ENCODE results near the gene FBXO38. TPM values are rescaled to one million over a fixed set of nuclear protein-coding genes. Genes with fewer than 3 reads are reported as not detected.

Gene FBXO38
- total and polyA plus RNA-seq, 9 of the 15 experiments (the other 6 are each of a cell fraction or from before 2014, with no cell fraction given) = 7.4 to 39.4 (median 29.3) TPM

DNA sequence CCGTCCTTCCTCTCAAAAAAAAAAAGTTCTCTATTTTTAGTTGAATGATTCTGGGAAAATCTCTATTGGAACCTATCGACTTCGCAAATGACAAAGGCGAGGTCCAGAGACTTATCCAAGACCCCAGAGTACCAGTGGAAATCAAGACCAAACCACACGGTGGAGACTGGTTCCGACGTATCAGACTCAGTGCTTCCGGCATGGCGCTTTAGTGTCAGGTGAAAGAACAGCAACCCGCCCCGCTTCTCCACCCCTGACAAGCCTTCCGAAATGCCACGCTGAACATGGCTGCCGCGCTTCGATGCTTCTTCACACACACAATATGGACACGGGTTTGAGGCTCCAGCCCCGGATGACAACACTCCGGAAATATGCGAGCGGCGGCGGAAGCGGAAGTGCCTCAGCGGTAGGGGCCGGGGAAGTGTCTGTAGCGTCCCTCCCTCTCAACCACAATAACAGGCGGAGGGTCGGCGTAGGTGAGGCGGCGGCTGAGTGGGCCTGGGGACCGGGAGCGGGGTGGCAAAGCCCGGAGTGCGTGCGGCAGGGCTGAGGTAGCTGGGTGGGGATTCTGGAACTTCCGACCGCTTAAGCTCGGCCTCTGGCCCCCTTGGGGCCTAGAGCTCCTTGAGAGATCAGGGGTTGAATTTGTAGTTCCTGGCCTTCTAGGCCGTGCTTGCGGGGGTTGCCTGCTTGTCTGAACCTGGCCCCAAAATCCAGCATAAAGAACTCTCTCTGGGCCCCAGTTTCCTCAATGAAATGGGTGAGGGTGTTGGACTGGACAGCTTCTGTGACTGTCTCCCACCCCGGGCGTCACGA lies at the start of gene FBXO38 (continued):
- TF ChIP-seq, protein P1, sequence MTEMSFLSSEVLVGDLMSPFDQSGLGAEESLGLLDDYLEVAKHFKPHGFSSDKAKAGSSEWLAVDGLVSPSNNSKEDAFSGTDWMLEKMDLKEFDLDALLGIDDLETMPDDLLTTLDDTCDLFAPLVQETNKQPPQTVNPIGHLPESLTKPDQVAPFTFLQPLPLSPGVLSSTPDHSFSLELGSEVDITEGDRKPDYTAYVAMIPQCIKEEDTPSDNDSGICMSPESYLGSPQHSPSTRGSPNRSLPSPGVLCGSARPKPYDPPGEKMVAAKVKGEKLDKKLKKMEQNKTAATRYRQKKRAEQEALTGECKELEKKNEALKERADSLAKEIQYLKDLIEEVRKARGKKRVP (CRISPR knock-in tag; IDR thresholded peaks at IDR 0.05) = no peak
- TF ChIP-seq TBL1XR1 (IDR thresholded peaks at IDR 0.05; ENCODE audit: low read length in 2 of 2) (no peak), TRIM28 (IDR thresholded peaks at IDR 0.05) (no peak), CBFB (CRISPR knock-in tag; IDR thresholded peaks at IDR 0.05) (0 out of 2 replicates have a peak, but pooled peaks have one; percentile 55), NR2F6 (CRISPR knock-in tag; IDR thresholded peaks at IDR 0.05) (no peak), FOXJ2 (tag; IDR thresholded peaks at IDR 0.05) (peak; percentile 77), ZNF175 (CRISPR knock-in tag; IDR thresholded peaks at IDR 0.05; ENCODE audit: low read depth) (peak; percentile 94), CEBPG (CRISPR knock-in tag; IDR thresholded peaks at IDR 0.05) (no peak), CEBPG (tag; conservative IDR thresholded peaks at IDR 0.05 in 1 of 2, IDR thresholded peaks at IDR 0.05 in 1 of 2) (no peak), NFATC3 (IDR thresholded peaks at IDR 0.05) (peak; percentile 44; the same call in 1 of the 2 replicates), ZNF239 (CRISPR knock-in tag; IDR thresholded peaks at IDR 0.05) (no peak), PTTG1 (tag; IDR thresholded peaks at IDR 0.05; ENCODE audit: low read depth) (no peak)
- TF ChIP-seq, protein P2, sequence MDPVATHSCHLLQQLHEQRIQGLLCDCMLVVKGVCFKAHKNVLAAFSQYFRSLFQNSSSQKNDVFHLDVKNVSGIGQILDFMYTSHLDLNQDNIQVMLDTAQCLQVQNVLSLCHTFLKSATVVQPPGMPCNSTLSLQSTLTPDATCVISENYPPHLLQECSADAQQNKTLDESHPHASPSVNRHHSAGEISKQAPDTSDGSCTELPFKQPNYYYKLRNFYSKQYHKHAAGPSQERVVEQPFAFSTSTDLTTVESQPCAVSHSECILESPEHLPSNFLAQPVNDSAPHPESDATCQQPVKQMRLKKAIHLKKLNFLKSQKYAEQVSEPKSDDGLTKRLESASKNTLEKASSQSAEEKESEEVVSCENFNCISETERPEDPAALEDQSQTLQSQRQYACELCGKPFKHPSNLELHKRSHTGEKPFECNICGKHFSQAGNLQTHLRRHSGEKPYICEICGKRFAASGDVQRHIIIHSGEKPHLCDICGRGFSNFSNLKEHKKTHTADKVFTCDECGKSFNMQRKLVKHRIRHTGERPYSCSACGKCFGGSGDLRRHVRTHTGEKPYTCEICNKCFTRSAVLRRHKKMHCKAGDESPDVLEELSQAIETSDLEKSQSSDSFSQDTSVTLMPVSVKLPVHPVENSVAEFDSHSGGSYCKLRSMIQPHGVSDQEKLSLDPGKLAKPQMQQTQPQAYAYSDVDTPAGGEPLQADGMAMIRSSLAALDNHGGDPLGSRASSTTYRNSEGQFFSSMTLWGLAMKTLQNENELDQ (CRISPR knock-in tag; IDR thresholded peaks at IDR 0.05; ENCODE audit: borderline replicate concordance) = no peak
- TF ChIP-seq, protein P3, sequence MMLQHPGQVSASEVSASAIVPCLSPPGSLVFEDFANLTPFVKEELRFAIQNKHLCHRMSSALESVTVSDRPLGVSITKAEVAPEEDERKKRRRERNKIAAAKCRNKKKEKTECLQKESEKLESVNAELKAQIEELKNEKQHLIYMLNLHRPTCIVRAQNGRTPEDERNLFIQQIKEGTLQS (IDR thresholded peaks at IDR 0.05) = peak; percentile 91
- TF ChIP-seq, protein P3 (CRISPR knock-in tag; conservative IDR thresholded peaks at IDR 0.05) = peak; percentile 99
- TF ChIP-seq, protein P4, sequence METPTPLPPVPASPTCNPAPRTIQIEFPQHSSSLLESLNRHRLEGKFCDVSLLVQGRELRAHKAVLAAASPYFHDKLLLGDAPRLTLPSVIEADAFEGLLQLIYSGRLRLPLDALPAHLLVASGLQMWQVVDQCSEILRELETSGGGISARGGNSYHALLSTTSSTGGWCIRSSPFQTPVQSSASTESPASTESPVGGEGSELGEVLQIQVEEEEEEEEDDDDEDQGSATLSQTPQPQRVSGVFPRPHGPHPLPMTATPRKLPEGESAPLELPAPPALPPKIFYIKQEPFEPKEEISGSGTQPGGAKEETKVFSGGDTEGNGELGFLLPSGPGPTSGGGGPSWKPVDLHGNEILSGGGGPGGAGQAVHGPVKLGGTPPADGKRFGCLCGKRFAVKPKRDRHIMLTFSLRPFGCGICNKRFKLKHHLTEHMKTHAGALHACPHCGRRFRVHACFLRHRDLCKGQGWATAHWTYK (CRISPR knock-in tag; IDR thresholded peaks at IDR 0.05) = 0 out of 2 replicates have a peak, but pooled peaks have one; percentile 30
- TF ChIP-seq, protein P5, sequence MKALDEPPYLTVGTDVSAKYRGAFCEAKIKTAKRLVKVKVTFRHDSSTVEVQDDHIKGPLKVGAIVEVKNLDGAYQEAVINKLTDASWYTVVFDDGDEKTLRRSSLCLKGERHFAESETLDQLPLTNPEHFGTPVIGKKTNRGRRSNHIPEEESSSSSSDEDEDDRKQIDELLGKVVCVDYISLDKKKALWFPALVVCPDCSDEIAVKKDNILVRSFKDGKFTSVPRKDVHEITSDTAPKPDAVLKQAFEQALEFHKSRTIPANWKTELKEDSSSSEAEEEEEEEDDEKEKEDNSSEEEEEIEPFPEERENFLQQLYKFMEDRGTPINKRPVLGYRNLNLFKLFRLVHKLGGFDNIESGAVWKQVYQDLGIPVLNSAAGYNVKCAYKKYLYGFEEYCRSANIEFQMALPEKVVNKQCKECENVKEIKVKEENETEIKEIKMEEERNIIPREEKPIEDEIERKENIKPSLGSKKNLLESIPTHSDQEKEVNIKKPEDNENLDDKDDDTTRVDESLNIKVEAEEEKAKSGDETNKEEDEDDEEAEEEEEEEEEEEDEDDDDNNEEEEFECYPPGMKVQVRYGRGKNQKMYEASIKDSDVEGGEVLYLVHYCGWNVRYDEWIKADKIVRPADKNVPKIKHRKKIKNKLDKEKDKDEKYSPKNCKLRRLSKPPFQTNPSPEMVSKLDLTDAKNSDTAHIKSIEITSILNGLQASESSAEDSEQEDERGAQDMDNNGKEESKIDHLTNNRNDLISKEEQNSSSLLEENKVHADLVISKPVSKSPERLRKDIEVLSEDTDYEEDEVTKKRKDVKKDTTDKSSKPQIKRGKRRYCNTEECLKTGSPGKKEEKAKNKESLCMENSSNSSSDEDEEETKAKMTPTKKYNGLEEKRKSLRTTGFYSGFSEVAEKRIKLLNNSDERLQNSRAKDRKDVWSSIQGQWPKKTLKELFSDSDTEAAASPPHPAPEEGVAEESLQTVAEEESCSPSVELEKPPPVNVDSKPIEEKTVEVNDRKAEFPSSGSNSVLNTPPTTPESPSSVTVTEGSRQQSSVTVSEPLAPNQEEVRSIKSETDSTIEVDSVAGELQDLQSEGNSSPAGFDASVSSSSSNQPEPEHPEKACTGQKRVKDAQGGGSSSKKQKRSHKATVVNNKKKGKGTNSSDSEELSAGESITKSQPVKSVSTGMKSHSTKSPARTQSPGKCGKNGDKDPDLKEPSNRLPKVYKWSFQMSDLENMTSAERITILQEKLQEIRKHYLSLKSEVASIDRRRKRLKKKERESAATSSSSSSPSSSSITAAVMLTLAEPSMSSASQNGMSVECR (CRISPR knock-in tag; IDR thresholded peaks at IDR 0.05) = peak; percentile 21; the same call in 1 of the 2 replicates

Data from K562 (cell line).